Astrocyte of the cerebellum (primary cell): ENCODE results near the gene RAB11FIP5.

Source experiments
- DNase-seq: peaks from one replicate; pipeline ENCODE4 v3.0.0-alpha.2; 2011; ENCODE audit warnings: low read depth
- H3K4me3 ChIP-seq: 2 replicates; pipeline ENCODE4 v1.5.1; 2011; ENCODE audit warnings: mild to moderate bottlenecking, low read depth, low read length, moderate library complexity
- CTCF ChIP-seq: IDR thresholded peaks from 2 replicates; pipeline ENCODE4 v1.5.1; 2012; ENCODE audit warnings: low read length, low read depth, moderate library complexity, mild to moderate bottlenecking; ENCODE audit errors: missing control alignments
- in situ Hi-C: cut with HindIII; loops from 2 replicates; pipeline ENCODE4 v1.10.0; 2017; ENCODE audit warnings: low sequenced_read_pairs

The RAB11FIP5 gene

DNA sequence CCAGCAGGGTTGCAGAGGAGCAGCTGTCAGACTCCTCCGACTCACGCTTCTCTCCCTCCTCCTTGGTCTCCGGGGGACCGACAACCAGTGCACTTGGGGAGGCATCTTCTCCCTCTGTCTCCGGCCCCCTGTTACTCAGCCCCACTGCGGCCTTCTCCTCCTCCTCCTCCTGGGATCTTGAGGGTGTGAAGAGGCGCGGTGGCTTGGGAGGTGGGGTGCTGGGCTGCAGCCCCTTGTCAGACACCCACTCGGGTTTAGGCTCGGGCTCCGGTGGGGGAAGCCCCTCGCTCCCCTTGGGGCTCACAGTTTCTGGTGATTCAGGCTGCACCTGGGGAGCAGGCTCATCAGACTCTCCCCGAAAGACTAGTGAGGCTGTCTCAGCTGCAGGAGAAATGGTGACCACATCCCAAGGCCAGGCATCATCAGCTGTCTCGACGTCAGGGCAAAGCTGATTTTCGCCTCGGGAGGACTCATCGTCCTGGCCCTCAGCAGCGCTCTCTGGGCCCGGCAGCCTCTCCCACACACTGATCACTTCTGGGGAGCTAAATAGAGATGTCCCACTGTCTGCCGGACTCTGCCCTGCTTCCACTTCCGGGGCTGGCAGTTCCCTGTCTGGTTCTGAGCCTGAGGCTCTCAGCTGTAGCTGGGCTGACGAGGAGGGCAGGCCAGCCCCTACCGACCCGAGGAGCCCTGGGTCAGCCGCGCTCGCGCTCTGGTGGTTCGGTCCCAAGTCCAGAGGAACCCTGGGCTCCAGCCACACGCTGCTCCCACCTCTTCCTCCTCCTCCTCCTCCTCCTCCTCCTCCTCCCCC is 32.2 kb downstream of the RAB11FIP5 start:
- no peak for TF ChIP-seq CTCF
- no peak overlapping the region for H3K4me3 ChIP-seq
- in situ Hi-C loops = no loop called here
- DNase-seq = no peak

DNA sequence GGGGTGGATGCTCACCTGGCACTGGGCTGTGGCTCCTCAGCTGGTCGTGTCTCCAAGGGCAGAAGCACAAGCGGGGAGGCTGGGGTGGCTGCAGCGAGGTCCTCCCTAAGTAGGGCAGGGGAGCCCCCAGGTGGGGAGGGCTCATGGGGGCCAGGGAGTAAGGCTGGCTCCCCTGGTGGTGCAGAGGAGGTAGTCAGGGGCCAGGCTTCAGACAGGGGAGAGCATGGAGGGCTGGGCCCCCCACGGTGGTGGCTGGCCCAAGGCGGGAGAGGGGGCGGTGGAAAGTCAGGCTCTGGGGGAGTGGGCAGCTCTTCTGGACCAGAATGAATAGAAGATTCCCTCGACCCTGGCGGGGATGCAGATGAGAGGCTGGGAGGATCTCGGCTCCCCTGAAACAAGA is 33.1 kb downstream of the RAB11FIP5 start:
- H3K4me3 ChIP-seq = no peak overlapping the region
- TF ChIP-seq CTCF = no peak
- in situ Hi-C loops = no loop called here
- DNase-seq = no peak

GRCh38 chr2:73078457-73079411 is 34.0 kb downstream of the RAB11FIP5 start:
- no peak for TF ChIP-seq CTCF
- no peak for DNase-seq
- H3K4me3 ChIP-seq = no peak overlapping the region
- in situ Hi-C loops = no loop called here

DNA sequence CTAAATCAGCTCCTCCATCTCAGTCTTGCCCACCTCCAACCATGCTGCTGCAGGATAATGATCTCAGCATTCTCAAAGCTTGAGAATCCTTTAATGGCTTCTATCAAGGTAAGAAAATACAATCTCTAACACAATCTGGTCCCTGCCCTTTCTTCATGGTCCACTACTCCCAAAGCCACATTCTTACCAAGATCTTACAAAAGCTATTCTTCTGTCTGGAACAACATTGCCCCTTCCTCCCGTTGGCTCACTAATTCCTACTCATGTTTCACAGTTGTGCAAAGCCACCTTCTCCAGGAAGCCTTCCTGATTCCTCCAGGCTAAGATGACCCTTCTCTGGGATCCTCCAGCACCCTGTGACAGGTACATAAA is 35.3 kb downstream of the RAB11FIP5 start:
- H3K4me3 ChIP-seq = no peak overlapping the region
- in situ Hi-C loops = no loop called here
- TF ChIP-seq CTCF = no peak
- no peak for DNase-seq

DNA sequence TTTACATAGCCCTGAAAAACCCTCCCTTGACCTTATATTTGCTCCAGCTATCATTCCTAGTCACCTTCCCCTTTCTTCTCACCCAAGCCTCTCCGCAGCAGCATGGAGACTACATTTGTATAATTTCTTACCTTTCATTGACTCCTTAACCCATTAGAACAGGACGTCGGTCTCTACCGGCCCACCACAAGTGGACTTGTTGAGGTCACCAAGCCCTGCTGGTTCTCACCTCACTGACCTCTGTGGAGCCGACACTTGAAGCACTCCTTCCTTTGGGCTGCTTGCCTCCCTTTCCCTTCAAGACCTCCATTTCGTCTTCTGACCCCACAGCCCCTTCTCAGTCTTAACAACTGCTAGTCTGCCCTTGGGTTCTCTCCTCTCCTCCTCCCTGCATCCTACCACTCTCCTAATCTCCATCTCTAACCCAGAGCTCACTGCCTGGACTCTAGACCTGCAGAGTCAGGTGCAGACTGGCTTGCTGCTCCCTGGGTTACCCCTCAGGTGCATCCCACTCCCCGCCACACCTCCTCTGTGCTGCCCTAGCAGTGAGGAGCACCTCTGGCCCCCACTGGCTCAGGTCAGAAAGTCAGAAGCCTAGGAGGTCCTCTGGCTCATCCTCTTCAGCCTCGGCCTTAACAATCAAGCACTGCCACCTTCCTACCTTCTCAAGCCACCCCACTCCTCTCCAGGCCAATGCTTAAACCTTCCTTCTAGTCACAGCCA is 35.9 kb downstream of the RAB11FIP5 start:
- no peak for DNase-seq
- H3K4me3 ChIP-seq = no peak overlapping the region
- TF ChIP-seq CTCF = no peak
- in situ Hi-C loops = no loop called here

DNA sequence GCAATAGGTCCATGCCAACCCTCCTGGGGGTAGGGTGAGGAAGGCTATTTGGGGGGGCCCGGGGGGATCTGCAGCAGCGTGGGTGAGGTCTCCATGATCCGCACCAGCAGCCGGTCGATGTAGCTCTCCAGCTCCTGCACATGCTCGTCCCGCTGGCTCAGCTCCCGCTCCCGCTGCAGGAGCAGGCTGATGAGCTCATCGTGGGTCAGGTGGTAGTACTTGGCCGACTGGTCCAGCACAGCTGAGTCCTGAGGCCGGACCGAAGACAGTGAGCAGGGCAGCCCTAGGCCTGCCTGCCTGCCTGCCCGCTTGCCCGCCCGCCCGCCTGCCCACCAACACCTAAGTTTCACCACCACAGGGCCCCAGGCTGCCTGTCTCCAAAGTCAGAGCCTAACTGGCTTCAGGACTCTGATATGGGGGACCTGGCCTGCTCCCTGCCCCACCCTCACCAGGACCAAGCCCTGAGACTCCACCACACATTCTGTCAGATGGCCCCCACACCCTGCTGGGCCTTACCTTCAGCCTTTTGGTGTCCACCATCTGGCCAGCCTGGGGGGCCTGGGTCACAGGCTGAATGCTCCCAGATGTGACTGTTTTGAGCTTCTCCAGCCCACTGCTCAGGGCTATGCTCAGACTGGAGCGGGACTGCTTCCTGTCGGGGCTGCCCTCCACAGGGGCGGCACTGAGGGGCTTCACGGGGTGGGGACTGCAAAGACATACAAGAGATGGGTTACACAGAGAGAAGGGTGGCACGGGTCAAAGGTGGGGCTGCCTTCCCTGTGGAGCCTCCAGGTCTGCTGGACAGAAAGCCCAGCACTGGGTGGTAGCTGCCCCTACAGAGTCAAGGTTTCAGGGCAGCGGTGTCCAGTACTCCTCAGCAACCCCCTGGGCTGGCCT is 37.0 kb downstream of the RAB11FIP5 start:
- H3K4me3 ChIP-seq = no peak overlapping the region
- DNase-seq = no peak
- TF ChIP-seq CTCF = no peak
- in situ Hi-C loops = no loop called here
